Measurements from ENCODE around the gene TDRD7. TPM values are rescaled to one million over a fixed set of nuclear protein-coding genes. Genes with fewer than 3 reads are reported as not detected.
A peak's percentile ranks its signal among the peaks of the same experiment; 100 is the strongest.

The TDRD7 gene
- total RNA-seq, 1 donor from 2014 or later, result 8.6 TPM

DNA sequence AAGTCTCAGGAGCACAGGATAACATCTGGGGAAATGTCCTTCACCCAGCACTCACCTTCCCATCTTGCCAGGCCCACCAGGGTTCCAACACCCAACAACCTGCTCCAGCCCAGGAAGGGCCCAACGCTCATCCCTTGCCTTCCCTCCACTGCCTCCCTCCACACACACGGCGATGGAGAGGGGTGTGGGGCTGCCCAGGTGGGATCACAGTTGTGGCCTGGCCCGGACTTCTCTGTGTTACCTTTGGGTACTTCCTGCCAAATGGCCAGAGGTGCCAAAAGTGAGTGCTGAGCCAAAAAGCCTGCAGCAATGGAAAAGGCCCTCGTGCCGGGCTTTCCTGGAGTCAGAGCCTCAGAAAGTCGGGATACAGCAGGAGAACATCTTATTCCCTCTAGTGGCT is 15.6 kb upstream of the TDRD7 start:
- H3K9me3 Mint-ChIP-seq, result no peaks in the 10 kb centered on the region

GRCh38 chr9:97397220-97397619 is 14.7 kb upstream of the TDRD7 start:
- DNase-seq (ENCODE audit: low spot score in 2 of 2, unreplicated experiment in 2 of 2), result no peak
- no peak overlapping the region for H3K4me3 Mint-ChIP-seq
- TF ChIP-seq, protein P1, sequence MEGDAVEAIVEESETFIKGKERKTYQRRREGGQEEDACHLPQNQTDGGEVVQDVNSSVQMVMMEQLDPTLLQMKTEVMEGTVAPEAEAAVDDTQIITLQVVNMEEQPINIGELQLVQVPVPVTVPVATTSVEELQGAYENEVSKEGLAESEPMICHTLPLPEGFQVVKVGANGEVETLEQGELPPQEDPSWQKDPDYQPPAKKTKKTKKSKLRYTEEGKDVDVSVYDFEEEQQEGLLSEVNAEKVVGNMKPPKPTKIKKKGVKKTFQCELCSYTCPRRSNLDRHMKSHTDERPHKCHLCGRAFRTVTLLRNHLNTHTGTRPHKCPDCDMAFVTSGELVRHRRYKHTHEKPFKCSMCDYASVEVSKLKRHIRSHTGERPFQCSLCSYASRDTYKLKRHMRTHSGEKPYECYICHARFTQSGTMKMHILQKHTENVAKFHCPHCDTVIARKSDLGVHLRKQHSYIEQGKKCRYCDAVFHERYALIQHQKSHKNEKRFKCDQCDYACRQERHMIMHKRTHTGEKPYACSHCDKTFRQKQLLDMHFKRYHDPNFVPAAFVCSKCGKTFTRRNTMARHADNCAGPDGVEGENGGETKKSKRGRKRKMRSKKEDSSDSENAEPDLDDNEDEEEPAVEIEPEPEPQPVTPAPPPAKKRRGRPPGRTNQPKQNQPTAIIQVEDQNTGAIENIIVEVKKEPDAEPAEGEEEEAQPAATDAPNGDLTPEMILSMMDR (IDR thresholded peaks at IDR 0.05; ENCODE audit: unreplicated experiment), result no peak

More for the DNA sequence above, 15.6 kb upstream of the TDRD7 start:
- DNase-seq (ENCODE audit: low spot score in 2 of 2, unreplicated experiment in 2 of 2), result no peak
- TF ChIP-seq, protein P1 (IDR thresholded peaks at IDR 0.05; ENCODE audit: unreplicated experiment), result no peak
- Mint-ChIP-seq H3K4me3 (no peak overlapping the region), H3K4me1 (no peaks in the 10 kb centered on the region), H3K27ac (no peak overlapping the region), H3K36me3 (no peaks in the 10 kb centered on the region), H3K27me3 (ENCODE audit: low read depth) (peaks cover 24% of the 10 kb centered on the region)

DNA sequence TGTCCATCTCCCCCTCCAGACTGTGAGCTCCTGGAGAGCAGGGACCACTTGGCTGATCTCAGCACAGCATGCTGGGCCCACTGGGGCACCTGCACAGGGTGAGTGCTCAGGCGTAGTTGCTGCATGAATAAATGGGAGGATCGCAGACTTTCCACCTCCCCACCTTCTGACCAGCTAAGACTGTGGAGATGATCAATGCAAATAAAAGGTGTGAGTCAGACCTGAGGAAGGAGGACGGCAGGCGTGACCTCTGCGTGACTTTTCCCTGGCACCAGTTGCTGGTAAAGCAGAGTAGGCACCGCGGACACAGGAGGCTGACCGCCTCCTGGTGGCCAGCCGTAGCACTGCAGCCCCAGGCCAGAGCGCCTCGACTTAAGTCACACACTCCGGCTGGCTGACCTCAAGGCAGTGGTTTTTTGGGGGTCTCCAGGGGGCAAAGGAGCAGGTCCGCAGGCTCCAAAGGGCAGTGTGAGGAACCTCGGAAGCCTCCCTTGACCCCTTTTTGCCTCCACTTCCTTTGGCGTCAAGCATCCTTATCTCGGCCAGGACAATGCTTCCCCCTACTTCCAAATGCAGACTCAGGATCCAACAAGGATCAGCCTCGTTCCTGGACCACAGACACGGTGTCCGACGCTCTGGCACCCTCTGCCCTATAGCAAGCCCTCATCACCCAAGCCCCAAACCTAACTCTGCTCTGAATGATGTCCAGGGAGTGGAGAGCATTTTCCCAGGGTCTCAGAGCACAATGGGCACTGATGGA is 12.7 kb upstream of the TDRD7 start:
- H3K9me3 Mint-ChIP-seq, result peaks cover 9% of the 10 kb centered on the region
- DNase-seq (ENCODE audit: low spot score in 2 of 2, unreplicated experiment in 2 of 2), result peak; percentile 49 to 79
- H3K4me1 Mint-ChIP-seq, result no peaks in the 10 kb centered on the region
- no peaks in the 10 kb centered on the region for H3K36me3 Mint-ChIP-seq
- H3K27me3 Mint-ChIP-seq (ENCODE audit: low read depth), result peaks cover 2% of the 10 kb centered on the region
- no peak overlapping the region for H3K27ac Mint-ChIP-seq
- TF ChIP-seq, protein P1 (IDR thresholded peaks at IDR 0.05; ENCODE audit: unreplicated experiment), result peak; percentile 99
- H3K4me3 Mint-ChIP-seq, result no peak overlapping the region

More at GRCh38 chr9:97397220-97397619, 14.7 kb upstream of the TDRD7 start:
- Mint-ChIP-seq H3K36me3 (no peaks in the 10 kb centered on the region), H3K9me3 (no peaks in the 10 kb centered on the region), H3K4me1 (no peaks in the 10 kb centered on the region), H3K27ac (no peak overlapping the region), H3K27me3 (ENCODE audit: low read depth) (peaks cover 18% of the 10 kb centered on the region)

GRCh38 chr9:97403746-97404316 is 8.1 kb upstream of the TDRD7 start:
- TF ChIP-seq, protein P1 (IDR thresholded peaks at IDR 0.05; ENCODE audit: unreplicated experiment), result no peak
- peaks cover 24% of the 10 kb centered on the region for H3K9me3 Mint-ChIP-seq
- no peaks in the 10 kb centered on the region for H3K36me3 Mint-ChIP-seq
- DNase-seq (ENCODE audit: low spot score in 2 of 2, unreplicated experiment in 2 of 2), result no peak
- H3K27ac Mint-ChIP-seq, result no peak overlapping the region
- H3K27me3 Mint-ChIP-seq (ENCODE audit: low read depth), result peaks cover 23% of the 10 kb centered on the region
- H3K4me3 Mint-ChIP-seq, result no peak overlapping the region
- no peaks in the 10 kb centered on the region for H3K4me1 Mint-ChIP-seq

- Mint-ChIP-seq H3K27ac (no peak overlapping the region), H3K27me3 (ENCODE audit: low read depth) (peaks cover 37% of the 10 kb centered on the region), H3K9me3 (peaks cover 24% of the 10 kb centered on the region), H3K4me3 (no peak overlapping the region), H3K4me1 (no peaks in the 10 kb centered on the region), H3K36me3 (no peaks in the 10 kb centered on the region)
- TF ChIP-seq, protein P1 (IDR thresholded peaks at IDR 0.05; ENCODE audit: unreplicated experiment), result no peak
- no peak for DNase-seq (ENCODE audit: low spot score in 2 of 2, unreplicated experiment in 2 of 2)
These were observed 6.3 kb upstream of the TDRD7 start for GRCh38 chr9:97405551-97405950.

Measured in mesothelial cell of epicardium (in vitro differentiated cells).